ENCODE measurements around the gene TAS2R30.
"Not testable (repeated sequence)": the region's sequence is repeated elsewhere in the genome, so short reads cannot be mapped to it uniquely, and the experiment has no call there.

The TAS2R30 gene

GRCh38 chr12:11108862-11109261, 25.6 kb downstream of the TAS2R30 start:
- H3K36me3 ChIP-seq (ENCODE audit: low read depth), result no peaks in the 10 kb centered on the region
- H3K4me3 ChIP-seq (ENCODE audit: severe bottlenecking), result no peak overlapping the region
- no peak overlapping the region for H3K27ac ChIP-seq (ENCODE audit: poor library complexity, severe bottlenecking)
- no peaks in the 10 kb centered on the region for H3K4me1 ChIP-seq (ENCODE audit: insufficient read depth, poor library complexity, severe bottlenecking)
- TF ChIP-seq CTCF (IDR thresholded peaks at IDR 0.05; ENCODE audit: poor library complexity, severe bottlenecking), result no peak
- no peak for DNase-seq (ENCODE audit: low spot score)
- ATAC-seq (ENCODE audit: low read depth), result no peak
- H3K9me3 ChIP-seq (ENCODE audit: severe bottlenecking), result no peaks in the 10 kb centered on the region
- no peaks in the 10 kb centered on the region for H3K27me3 ChIP-seq (ENCODE audit: insufficient read depth, poor library complexity, severe bottlenecking)

- no peak for DNase-seq (ENCODE audit: low spot score)
- H3K27me3 ChIP-seq (ENCODE audit: insufficient read depth, poor library complexity, severe bottlenecking), result no peaks in the 10 kb centered on the region
- ATAC-seq (ENCODE audit: low read depth), result no peak
- H3K9me3 ChIP-seq (ENCODE audit: severe bottlenecking), result no peaks in the 10 kb centered on the region
- no peaks in the 10 kb centered on the region for H3K36me3 ChIP-seq (ENCODE audit: low read depth)
- no peak for TF ChIP-seq CTCF (IDR thresholded peaks at IDR 0.05; ENCODE audit: poor library complexity, severe bottlenecking)
- H3K4me3 ChIP-seq (ENCODE audit: severe bottlenecking), result no peak overlapping the region
- H3K4me1 ChIP-seq (ENCODE audit: insufficient read depth, poor library complexity, severe bottlenecking), result no peaks in the 10 kb centered on the region
- no peak overlapping the region for H3K27ac ChIP-seq (ENCODE audit: poor library complexity, severe bottlenecking)
These were observed 26.7 kb downstream of the TAS2R30 start for GRCh38 chr12:11107719-11108118.

- ATAC-seq (ENCODE audit: low read depth), result no peak
- TF ChIP-seq CTCF (IDR thresholded peaks at IDR 0.05; ENCODE audit: poor library complexity, severe bottlenecking), result no peak
- H3K36me3 ChIP-seq (ENCODE audit: low read depth), result no peaks in the 10 kb centered on the region
- no peak for DNase-seq (ENCODE audit: low spot score)
- H3K27me3 ChIP-seq (ENCODE audit: insufficient read depth, poor library complexity, severe bottlenecking), result no peaks in the 10 kb centered on the region
- no peak overlapping the region for H3K4me3 ChIP-seq (ENCODE audit: severe bottlenecking)
- H3K9me3 ChIP-seq (ENCODE audit: severe bottlenecking), result no peaks in the 10 kb centered on the region
- no peak overlapping the region for H3K27ac ChIP-seq (ENCODE audit: poor library complexity, severe bottlenecking)
- no peaks in the 10 kb centered on the region for H3K4me1 ChIP-seq (ENCODE audit: insufficient read depth, poor library complexity, severe bottlenecking)
These were observed 28.2 kb downstream of the TAS2R30 start for GRCh38 chr12:11106288-11106687.

- no peaks in the 10 kb centered on the region for H3K9me3 ChIP-seq (ENCODE audit: severe bottlenecking)
- DNase-seq (ENCODE audit: low spot score) (no peak), ATAC-seq (ENCODE audit: low read depth) (no peak)
- TF ChIP-seq CTCF (IDR thresholded peaks at IDR 0.05; ENCODE audit: poor library complexity, severe bottlenecking), result no peak
- no peaks in the 10 kb centered on the region for H3K27me3 ChIP-seq (ENCODE audit: insufficient read depth, poor library complexity, severe bottlenecking)
- H3K36me3 ChIP-seq (ENCODE audit: low read depth), result no peaks in the 10 kb centered on the region
- no peak overlapping the region for H3K4me3 ChIP-seq (ENCODE audit: severe bottlenecking)
- H3K4me1 ChIP-seq (ENCODE audit: insufficient read depth, poor library complexity, severe bottlenecking), result no peaks in the 10 kb centered on the region
- H3K27ac ChIP-seq (ENCODE audit: poor library complexity, severe bottlenecking), result no peak overlapping the region
These were observed 28.9 kb downstream of the TAS2R30 start for GRCh38 chr12:11105546-11105945.

GRCh38 chr12:11094910-11095309, 39.5 kb downstream of the TAS2R30 start:
- H3K27ac ChIP-seq (ENCODE audit: poor library complexity, severe bottlenecking); DNase-seq (ENCODE audit: low spot score); ATAC-seq (ENCODE audit: low read depth); H3K27me3 ChIP-seq (ENCODE audit: insufficient read depth, poor library complexity, severe bottlenecking); H3K4me1 ChIP-seq (ENCODE audit: insufficient read depth, poor library complexity, severe bottlenecking); H3K36me3 ChIP-seq (ENCODE audit: low read depth); H3K9me3 ChIP-seq (ENCODE audit: severe bottlenecking); H3K4me3 ChIP-seq (ENCODE audit: severe bottlenecking): not testable (repeated sequence)

Data from RWPE2 (cell line).